Tibial nerve (tissue), 4 donors: ENCODE measurements around the gene MEIS1. TPM values are rescaled to one million over a fixed set of nuclear protein-coding genes. Genes with fewer than 3 reads are reported as not detected.

Source experiments
- DNase-seq, 2 donors: peaks; one replicate each; pipeline ENCODE4 v3.0.0-alpha.2; 2019; ENCODE audit warnings: low spot score in 2 of 2
- H3K27ac ChIP-seq, 4 donors: fragments of 200-600 bp; sonication (generic) in 3 of 4; one replicate each; pipeline ENCODE4 v1.5.1; 2017 to 2019; ENCODE audit warnings: mild to moderate bottlenecking in 1 of 4
- H3K27me3 ChIP-seq, 2 donors: fragments of 200-600 bp; sonication (generic) in 1 of 2; one replicate each; pipeline versions ENCODE4 v1.5.1 to v1.6.0; 2017 to 2019
- H3K36me3 ChIP-seq, 3 donors: fragments of 200-600 bp; sonication (generic); one replicate each; pipeline ENCODE4 v1.5.1; 2018 to 2019
- H3K4me1 ChIP-seq, 4 donors: fragments of 200-600 bp; sonication (generic) in 3 of 4; one replicate each; pipeline ENCODE4 v1.5.1; 2017 to 2019
- H3K4me3 ChIP-seq, 4 donors: fragments of 200-600 bp; sonication (generic) in 3 of 4; one replicate each; pipeline ENCODE4 v1.5.1; 2017 to 2019; ENCODE audit warnings: mild to moderate bottlenecking in 1 of 4, moderate library complexity in 1 of 4
- H3K9me3 ChIP-seq, 4 donors: fragments of 200-600 bp; sonication (generic) in 3 of 4; one replicate each; pipeline ENCODE4 v1.5.1; 2017 to 2019
- EP300 ChIP-seq, 2 donors: sonication (generic); formaldehyde crosslinking; IDR thresholded peaks; one replicate each; pipeline ENCODE4 v1.6.1; 2017; ENCODE audit warnings: antibody characterized with exemption in 2 of 2, mild to moderate bottlenecking in 1 of 2
- POLR2A ChIP-seq, 2 donors: fragments of 450-650 bp; IDR thresholded peaks; one replicate each; pipeline ENCODE4 v1.6.1; 2017; ENCODE audit warnings: antibody characterized with exemption in 2 of 2, mild to moderate bottlenecking in 2 of 2, moderate library complexity in 2 of 2
- WGBS, 2 donors: methylation state at CpG; one replicate each; pipeline ENCODE4 v1.1.5; 2018; 5-methylcytosine and 5-hydroxymethylcytosine counted together
- total RNA-seq, 4 donors: library from RNA; depleted of rRNA; stranded (reverse); fragments of >200 nt; gene quantifications; one replicate each; pipeline ENCODE4 v1.1.0, GENCODE V29; 2016
- TF ChIP-seq, protein P1 (sequence below), 5 experiments: fragments of 200-600 bp in 3 of 5; fragments of 450-650 bp in 2 of 5; sonication (generic) in 3 of 5; IDR thresholded peaks; one replicate each; pipeline ENCODE4 v1.5.1; 2016 to 2019; ENCODE audit warnings: antibody characterized with exemption in 5 of 5, mild to moderate bottlenecking in 3 of 5, moderate library complexity in 2 of 5

Gene MEIS1
- total RNA-seq, 4 donors from 2014 or later: 9.0 to 18.4 (median 12.5) TPM

DNA sequence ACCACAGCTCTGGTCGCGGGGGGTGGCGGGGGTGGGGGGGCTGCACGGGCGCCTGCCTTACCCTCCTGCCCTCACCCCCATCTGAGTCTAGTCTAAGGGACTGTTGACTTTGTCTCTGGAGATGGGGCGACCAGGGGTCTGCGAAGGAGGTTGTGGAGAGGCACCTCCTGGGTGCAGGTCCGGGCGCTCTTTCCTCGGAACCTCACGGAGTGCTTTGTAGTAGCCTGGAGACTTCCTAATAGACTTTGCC lies 141.3 kb downstream of the MEIS1 start:
- peak overlapping the region; percentile 33 to 61 (median 52) for H3K4me3 ChIP-seq
- H3K36me3 ChIP-seq: peaks cover 0 to 3% (median 0%) of the 10 kb centered on the region in 3 donors
- TF ChIP-seq POLR2A (IDR thresholded peaks at IDR 0.05): no peak
- no peak for TF ChIP-seq EP300 (IDR thresholded peaks at IDR 0.05)
- TF ChIP-seq, protein P1, sequence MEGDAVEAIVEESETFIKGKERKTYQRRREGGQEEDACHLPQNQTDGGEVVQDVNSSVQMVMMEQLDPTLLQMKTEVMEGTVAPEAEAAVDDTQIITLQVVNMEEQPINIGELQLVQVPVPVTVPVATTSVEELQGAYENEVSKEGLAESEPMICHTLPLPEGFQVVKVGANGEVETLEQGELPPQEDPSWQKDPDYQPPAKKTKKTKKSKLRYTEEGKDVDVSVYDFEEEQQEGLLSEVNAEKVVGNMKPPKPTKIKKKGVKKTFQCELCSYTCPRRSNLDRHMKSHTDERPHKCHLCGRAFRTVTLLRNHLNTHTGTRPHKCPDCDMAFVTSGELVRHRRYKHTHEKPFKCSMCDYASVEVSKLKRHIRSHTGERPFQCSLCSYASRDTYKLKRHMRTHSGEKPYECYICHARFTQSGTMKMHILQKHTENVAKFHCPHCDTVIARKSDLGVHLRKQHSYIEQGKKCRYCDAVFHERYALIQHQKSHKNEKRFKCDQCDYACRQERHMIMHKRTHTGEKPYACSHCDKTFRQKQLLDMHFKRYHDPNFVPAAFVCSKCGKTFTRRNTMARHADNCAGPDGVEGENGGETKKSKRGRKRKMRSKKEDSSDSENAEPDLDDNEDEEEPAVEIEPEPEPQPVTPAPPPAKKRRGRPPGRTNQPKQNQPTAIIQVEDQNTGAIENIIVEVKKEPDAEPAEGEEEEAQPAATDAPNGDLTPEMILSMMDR (IDR thresholded peaks at IDR 0.05): no peak
- 0% methylated on average over 2 of the region's 11 CpGs; no CpG with 5 or more reads in 1 of the 2 donors for WGBS, 2 donors
- peak overlapping the region in 3 of 4 donors; percentile 34 to 61 (median 41) for H3K27ac ChIP-seq
- H3K4me1 ChIP-seq: peaks cover 0 to 51% (median 24%) of the 10 kb centered on the region in 4 donors
- H3K27me3 ChIP-seq: peaks cover 0 to 72% of the 10 kb centered on the region in 2 donors
- DNase-seq: no peak
- H3K9me3 ChIP-seq: no peaks in the 10 kb centered on the region

DNA sequence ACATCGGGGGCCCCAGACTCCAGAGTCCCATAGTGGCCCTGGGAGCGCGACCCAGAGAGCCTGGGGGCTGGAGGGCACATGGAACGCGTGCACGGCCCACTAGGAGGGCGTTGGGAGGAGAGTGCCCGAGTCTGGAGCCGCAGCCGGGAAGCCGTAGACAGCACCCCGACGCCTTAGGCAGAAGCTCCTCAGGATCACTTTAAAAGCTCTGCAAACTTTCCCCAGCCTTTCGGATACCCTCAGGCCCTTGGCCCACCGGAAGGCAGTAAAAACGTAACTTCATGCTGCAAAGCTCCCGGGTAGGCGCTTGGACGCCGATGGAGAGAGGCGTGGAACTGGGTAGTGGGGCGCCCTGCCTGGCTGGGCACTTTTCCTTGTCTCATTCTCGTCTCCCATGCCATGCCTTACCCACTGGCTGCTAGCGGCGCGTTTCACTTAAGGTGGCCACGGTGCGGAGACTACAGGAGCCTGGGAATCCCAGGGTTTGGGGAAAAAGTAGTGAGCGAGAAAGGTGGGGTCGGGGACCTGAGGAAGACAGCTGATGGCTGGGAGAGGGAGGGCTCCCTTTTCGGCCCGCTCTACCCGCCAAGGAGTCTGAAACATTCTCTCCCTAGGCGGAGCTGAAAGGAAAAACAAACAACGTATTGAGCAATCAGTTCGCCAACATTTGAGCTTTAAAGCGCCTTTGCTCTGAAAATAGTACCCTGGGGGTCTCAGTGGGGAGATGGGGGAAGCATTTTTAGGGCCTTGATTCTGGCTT lies 141.8 kb downstream of the MEIS1 start:
- peak overlapping the region; percentile 33 to 61 (median 52) for H3K4me3 ChIP-seq
- H3K9me3 ChIP-seq: no peaks in the 10 kb centered on the region
- H3K36me3 ChIP-seq: no peaks in the 10 kb centered on the region
- peak in 1 of 2 donors; percentile 44 for TF ChIP-seq EP300 (IDR thresholded peaks at IDR 0.05)
- TF ChIP-seq, protein P1 (IDR thresholded peaks at IDR 0.05): peak in 1 of 5 experiments; percentile 18
- no peak for TF ChIP-seq POLR2A (IDR thresholded peaks at IDR 0.05)
- peak overlapping the region in 3 of 4 donors; percentile 34 to 61 (median 41) for H3K27ac ChIP-seq
- peaks cover 0 to 56% (median 26%) of the 10 kb centered on the region in 4 donors for H3K4me1 ChIP-seq
- H3K27me3 ChIP-seq: peaks cover 0 to 77% of the 10 kb centered on the region in 2 donors
- no peak for DNase-seq
- 1 to 2% methylated on average over 36 of the region's 37 CpGs for WGBS, 2 donors

DNA sequence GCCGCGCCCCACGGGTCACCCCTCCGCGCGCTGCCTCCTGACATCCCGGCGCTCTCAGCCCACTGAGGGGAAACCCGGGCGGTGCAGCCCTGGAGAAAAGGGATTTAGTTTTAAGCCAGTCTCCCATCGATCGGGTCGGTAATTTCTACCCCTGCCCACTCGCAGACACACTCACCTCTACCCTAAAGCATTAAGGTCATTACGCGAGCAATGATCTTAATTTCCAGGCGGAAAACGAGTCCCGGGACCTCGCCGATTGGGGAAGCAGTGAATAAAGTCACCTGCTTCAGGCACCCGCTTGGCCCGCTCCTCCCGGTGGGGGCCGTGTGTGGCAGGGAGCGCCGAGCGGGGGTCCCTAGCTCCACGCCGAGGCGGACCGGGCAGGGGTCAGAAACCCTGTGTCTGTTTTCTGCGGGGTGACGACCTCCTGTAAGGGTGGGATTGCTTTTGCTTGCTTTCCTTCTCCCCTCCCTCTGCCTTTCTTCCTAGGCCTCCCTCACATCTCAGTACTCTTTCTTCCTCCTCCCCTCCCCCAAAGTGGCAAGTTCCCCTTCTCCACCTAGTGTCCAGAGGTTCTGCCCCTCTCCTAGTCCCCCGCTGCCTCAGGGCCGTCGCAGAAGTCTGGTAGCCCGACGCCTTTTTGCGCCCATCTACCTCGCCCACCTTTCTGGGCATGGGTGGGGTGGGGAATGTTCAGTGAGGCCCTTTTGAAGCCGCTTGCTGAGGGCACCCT lies 142.6 kb downstream of the MEIS1 start:
- DNase-seq: no peak
- TF ChIP-seq EP300 (IDR thresholded peaks at IDR 0.05) (no peak), POLR2A (IDR thresholded peaks at IDR 0.05) (no peak)
- TF ChIP-seq, protein P1 (IDR thresholded peaks at IDR 0.05): no peak
- 9 to 10% methylated on average over 42 of the region's 42 CpGs for WGBS, 2 donors
- peaks cover 0 to 64% (median 29%) of the 10 kb centered on the region in 4 donors for H3K4me1 ChIP-seq
- peak overlapping the region; percentile 33 to 61 (median 52) for H3K4me3 ChIP-seq
- peak overlapping the region in 2 of 4 donors; percentile 41 to 61 for H3K27ac ChIP-seq
- H3K36me3 ChIP-seq: no peaks in the 10 kb centered on the region
- H3K27me3 ChIP-seq: peaks cover 0 to 84% of the 10 kb centered on the region in 2 donors
- H3K9me3 ChIP-seq: no peaks in the 10 kb centered on the region

DNA sequence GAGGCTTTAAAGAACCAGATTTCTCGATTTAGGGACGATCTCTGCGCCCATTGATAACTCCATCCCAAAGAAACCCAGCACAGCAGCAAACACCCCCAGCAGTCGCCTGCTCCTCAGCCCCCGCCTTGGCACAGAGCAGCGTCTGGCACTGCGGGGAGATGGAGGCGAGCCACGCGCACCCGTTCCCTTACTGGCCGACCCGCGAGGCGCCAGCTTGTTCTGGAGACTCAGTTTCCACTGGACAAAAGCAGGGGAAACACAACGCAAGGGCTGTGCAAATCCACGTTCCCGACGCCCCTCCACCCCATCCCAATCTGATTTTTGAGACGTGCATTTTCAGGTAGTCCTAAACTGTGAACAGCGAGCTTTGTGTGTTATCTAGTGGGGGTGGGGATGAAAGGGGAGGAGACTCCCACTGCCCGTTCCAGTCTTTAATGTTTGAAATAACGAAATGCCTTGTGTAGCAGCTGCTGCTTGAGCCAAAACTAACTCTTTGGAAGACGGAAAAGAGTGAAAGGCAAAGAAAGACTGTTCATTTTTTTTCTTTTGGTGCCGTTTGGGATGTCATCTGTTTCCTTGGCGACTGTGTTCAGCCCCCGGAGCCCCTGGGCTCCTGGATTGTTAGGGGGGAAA lies 143.2 kb downstream of the MEIS1 start:
- H3K4me1 ChIP-seq: peaks cover 0 to 71% (median 29%) of the 10 kb centered on the region in 4 donors
- no peaks in the 10 kb centered on the region for H3K9me3 ChIP-seq
- WGBS, 2 donors: 5 to 10% methylated on average over 26 to 27 of the region's 27 CpGs
- DNase-seq: no peak
- peak overlapping the region in 1 of 4 donors; percentile 61 for H3K4me3 ChIP-seq
- TF ChIP-seq, protein P1 (IDR thresholded peaks at IDR 0.05): no peak
- TF ChIP-seq EP300 (IDR thresholded peaks at IDR 0.05): no peak
- TF ChIP-seq POLR2A (IDR thresholded peaks at IDR 0.05): no peak
- H3K27me3 ChIP-seq: peaks cover 0 to 91% of the 10 kb centered on the region in 2 donors
- peak overlapping the region in 2 of 4 donors; percentile 41 to 61 for H3K27ac ChIP-seq
- no peaks in the 10 kb centered on the region for H3K36me3 ChIP-seq
